Skeletal muscle satellite cell (primary cell): Measurements from ENCODE around the gene SETX.

Experiments
- H3K27me3 ChIP-seq: 2 replicates; pipeline ENCODE4 v1.7.0; 2013; ENCODE audit warnings: low read length; ENCODE audit not compliant: control insufficient read depth, insufficient read depth
- H3K36me3 ChIP-seq: 2 replicates; pipeline ENCODE4 v1.7.0; 2013; ENCODE audit warnings: mild to moderate bottlenecking, control low read depth, low read length; ENCODE audit not compliant: insufficient read depth
- H3K4me1 ChIP-seq: 2 replicates; pipeline ENCODE4 v1.7.0; 2013; ENCODE audit warnings: low read length; ENCODE audit not compliant: control insufficient read depth, insufficient read depth
- H3K4me2 ChIP-seq: 2 replicates; pipeline ENCODE4 v1.7.0; 2013; ENCODE audit warnings: mild to moderate bottlenecking, low read length
- H3K4me3 ChIP-seq: 2 replicates; pipeline ENCODE4 v1.7.0; 2013; ENCODE audit warnings: low read length
- H3K9ac ChIP-seq: 2 replicates; pipeline ENCODE4 v1.7.0; 2013; ENCODE audit warnings: mild to moderate bottlenecking, low read depth, low read length, moderate library complexity
- H3K9me3 ChIP-seq: replicated peaks from 2 replicates; pipeline ENCODE4 v1.7.0; 2013; ENCODE audit warnings: mild to moderate bottlenecking, control low read depth, low read length

SETX gene

DNA sequence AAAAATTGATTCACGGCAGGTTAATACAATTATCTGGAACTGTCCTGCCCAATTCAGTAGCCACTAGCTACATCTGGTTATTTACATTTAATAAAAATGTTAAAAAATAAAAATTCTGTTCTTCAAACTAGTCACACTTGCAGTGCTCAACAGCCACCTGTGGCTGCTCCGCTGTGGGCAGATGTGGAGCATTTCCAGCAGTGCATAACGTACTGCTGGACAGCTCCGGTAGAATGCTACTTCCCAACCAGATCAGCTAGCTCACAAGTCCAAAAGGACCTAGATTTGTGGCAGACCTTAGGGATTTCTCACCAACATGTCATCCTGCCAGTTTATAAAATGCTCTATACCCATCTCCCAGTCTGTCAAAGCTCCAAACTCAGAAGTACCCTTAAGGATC lies 42.8 kb downstream of the SETX start:
- Histone ChIP-seq H3K27me3 (no peaks in the 10 kb centered on the region), H3K36me3 (peaks cover 62% of the 10 kb centered on the region), H3K9me3 (no peaks in the 10 kb centered on the region), H3K4me2 (no peak overlapping the region), H3K4me3 (no peak overlapping the region), H3K4me1 (no peaks in the 10 kb centered on the region), H3K9ac (no peak overlapping the region)

GRCh38 chr9:132309056-132309455 lies 45.7 kb downstream of the SETX start:
- Histone ChIP-seq H3K9me3 (no peaks in the 10 kb centered on the region), H3K4me2 (no peak overlapping the region), H3K9ac (no peak overlapping the region), H3K27me3 (no peaks in the 10 kb centered on the region), H3K4me3 (no peak overlapping the region), H3K4me1 (no peaks in the 10 kb centered on the region), H3K36me3 (peaks cover 67% of the 10 kb centered on the region)

- Histone ChIP-seq H3K27me3 (no peaks in the 10 kb centered on the region), H3K4me3 (no peak overlapping the region), H3K9me3 (no peaks in the 10 kb centered on the region), H3K36me3 (peaks cover 72% of the 10 kb centered on the region), H3K9ac (no peak overlapping the region), H3K4me2 (no peak overlapping the region), H3K4me1 (no peaks in the 10 kb centered on the region)
These were observed 53.3 kb downstream of the SETX start for GRCh38 chr9:132301521-132301920.

DNA sequence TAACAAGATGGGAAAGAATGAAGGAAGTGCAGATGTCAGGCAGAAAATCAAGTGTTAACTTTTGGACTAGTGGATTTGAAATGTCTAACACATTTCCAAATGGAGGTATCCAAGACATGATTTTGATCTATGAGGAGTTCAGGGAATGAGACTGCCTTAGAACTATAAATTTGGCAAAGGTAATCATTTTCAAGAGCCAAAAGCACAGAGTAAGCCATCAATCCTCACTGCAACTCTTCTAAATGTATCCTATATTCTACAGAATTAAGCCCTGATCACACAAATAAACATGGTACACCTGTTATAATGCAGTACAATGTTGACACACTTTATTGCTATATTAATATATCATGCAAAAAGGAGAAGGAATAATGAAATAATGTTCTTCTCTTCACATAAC lies 55.6 kb downstream of the SETX start:
- Histone ChIP-seq H3K4me1 (no peaks in the 10 kb centered on the region), H3K4me3 (no peak overlapping the region), H3K4me2 (no peak overlapping the region), H3K36me3 (peaks cover 79% of the 10 kb centered on the region), H3K9ac (no peak overlapping the region), H3K27me3 (no peaks in the 10 kb centered on the region), H3K9me3 (no peaks in the 10 kb centered on the region)

- H3K9ac ChIP-seq: no peak overlapping the region
- no peaks in the 10 kb centered on the region for H3K9me3 ChIP-seq
- H3K4me3 ChIP-seq: no peak overlapping the region
- no peaks in the 10 kb centered on the region for H3K4me1 ChIP-seq
- H3K4me2 ChIP-seq: no peak overlapping the region
- peaks cover 73% of the 10 kb centered on the region for H3K36me3 ChIP-seq
- no peaks in the 10 kb centered on the region for H3K27me3 ChIP-seq
These were observed 59.6 kb downstream of the SETX start for GRCh38 chr9:132295181-132295580.

DNA sequence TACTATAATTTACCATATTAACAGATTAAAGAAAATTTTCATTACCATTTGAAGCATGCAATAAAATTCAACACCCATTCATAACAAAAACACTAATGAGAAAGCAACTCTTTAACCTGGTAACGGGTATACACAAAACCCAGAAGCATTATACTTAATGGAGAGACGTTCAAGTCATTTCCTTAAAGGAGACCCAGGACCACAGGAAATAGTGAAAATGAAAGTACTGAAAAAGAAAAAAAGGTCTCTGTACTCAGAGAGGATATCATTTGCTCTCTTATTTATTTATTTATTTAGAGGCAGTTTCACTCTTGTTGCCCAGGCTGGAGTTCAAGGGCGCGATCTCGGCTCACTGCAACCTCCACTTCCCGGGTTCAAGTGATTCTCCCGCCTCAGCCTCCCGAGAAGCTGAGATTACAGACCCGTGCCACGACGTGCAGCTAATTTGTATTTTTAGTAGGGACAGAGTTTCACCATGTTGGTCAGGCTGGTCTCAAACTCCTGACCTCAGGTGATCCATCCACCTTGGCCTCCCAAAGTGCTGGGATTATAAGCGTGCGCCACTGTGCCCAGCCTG lies 61.6 kb downstream of the SETX start:
- H3K9ac ChIP-seq: no peak overlapping the region
- H3K36me3 ChIP-seq: peaks cover 54% of the 10 kb centered on the region
- H3K9me3 ChIP-seq: no peaks in the 10 kb centered on the region
- no peaks in the 10 kb centered on the region for H3K27me3 ChIP-seq
- H3K4me3 ChIP-seq: no peak overlapping the region
- no peak overlapping the region for H3K4me2 ChIP-seq
- peaks cover 10% of the 10 kb centered on the region for H3K4me1 ChIP-seq

DNA sequence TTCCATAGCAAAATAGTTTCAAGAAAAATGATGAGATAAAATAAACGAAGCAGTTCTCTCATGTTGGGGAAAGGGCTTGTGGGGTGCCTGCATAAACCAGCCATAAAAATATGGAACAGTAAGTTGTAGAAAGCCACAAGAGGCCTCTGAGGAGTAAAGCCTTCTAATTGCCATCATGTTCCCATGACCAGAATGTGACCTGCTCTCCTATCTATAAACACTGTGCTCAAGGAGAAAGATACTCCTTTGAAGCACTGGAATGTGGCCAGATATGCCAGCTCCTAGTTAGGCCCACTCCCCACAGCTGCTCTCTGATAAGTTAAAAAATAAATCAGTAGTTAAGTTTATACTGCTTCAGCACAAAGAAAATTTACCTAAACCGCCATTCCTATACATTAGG lies 65.8 kb downstream of the SETX start:
- peaks cover 37% of the 10 kb centered on the region for H3K36me3 ChIP-seq
- H3K27me3 ChIP-seq: no peaks in the 10 kb centered on the region
- no peak overlapping the region for H3K4me2 ChIP-seq
- H3K4me1 ChIP-seq: peaks cover 16% of the 10 kb centered on the region
- H3K9ac ChIP-seq: no peak overlapping the region
- no peaks in the 10 kb centered on the region for H3K9me3 ChIP-seq
- H3K4me3 ChIP-seq: no peak overlapping the region

DNA sequence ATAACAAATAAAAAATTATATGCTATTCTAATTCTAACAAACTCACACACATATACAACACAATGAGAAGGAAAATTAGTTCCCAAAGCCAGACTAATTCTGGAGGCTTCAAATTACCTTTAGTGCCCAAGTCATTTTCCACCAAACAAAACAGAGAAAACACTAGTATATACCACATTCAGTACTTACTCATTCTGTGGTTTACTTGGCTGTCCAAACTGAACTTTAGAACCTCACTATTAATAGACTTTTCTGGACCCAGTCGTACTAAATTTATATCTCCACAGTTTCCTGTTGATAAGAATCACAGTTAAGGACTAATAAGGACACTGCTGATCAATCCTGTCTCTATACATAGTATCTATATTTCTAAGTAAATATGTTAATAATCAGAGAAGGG lies 66.4 kb downstream of the SETX start:
- no peaks in the 10 kb centered on the region for H3K9me3 ChIP-seq
- peaks cover 41% of the 10 kb centered on the region for H3K36me3 ChIP-seq
- no peaks in the 10 kb centered on the region for H3K27me3 ChIP-seq
- peak overlapping the region; percentile 26 for H3K4me2 ChIP-seq
- H3K4me1 ChIP-seq: peaks cover 16% of the 10 kb centered on the region
- no peak overlapping the region for H3K9ac ChIP-seq
- no peak overlapping the region for H3K4me3 ChIP-seq

DNA sequence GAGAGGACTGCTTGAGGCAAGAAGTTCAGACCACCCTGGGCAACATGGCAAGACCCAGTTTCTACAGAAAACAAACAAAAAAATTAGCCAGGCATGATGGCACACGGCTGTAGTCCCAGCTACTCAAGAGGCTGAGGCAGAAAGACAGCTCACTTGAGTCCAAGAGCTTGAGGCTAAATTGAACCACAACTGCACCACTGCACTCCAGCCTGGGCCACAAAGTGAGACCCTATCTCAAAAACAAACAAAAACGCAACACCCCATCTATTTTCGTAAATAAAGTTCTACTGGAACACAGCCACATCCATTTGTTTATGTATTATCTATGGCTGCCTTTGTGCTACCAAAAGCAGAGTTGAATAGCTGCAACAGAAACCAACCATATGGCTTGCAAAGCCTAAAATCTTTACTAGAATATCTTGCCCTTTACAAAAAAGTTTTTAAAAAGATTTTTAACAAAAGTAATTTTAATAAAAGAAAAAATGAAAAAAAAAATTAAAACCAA lies 67.5 kb downstream of the SETX start:
- H3K4me3 ChIP-seq: no peak overlapping the region
- no peak overlapping the region for H3K4me2 ChIP-seq
- no peak overlapping the region for H3K9ac ChIP-seq
- H3K9me3 ChIP-seq: no peaks in the 10 kb centered on the region
- peaks cover 47% of the 10 kb centered on the region for H3K36me3 ChIP-seq
- no peaks in the 10 kb centered on the region for H3K27me3 ChIP-seq
- H3K4me1 ChIP-seq: peaks cover 16% of the 10 kb centered on the region

- Histone ChIP-seq H3K9me3 (no peaks in the 10 kb centered on the region), H3K4me2 (no peak overlapping the region), H3K4me3 (no peak overlapping the region), H3K9ac (no peak overlapping the region), H3K27me3 (no peaks in the 10 kb centered on the region), H3K4me1 (peaks cover 12% of the 10 kb centered on the region), H3K36me3 (peaks cover 70% of the 10 kb centered on the region)
These were observed 70.9 kb downstream of the SETX start for GRCh38 chr9:132283863-132284262.

DNA sequence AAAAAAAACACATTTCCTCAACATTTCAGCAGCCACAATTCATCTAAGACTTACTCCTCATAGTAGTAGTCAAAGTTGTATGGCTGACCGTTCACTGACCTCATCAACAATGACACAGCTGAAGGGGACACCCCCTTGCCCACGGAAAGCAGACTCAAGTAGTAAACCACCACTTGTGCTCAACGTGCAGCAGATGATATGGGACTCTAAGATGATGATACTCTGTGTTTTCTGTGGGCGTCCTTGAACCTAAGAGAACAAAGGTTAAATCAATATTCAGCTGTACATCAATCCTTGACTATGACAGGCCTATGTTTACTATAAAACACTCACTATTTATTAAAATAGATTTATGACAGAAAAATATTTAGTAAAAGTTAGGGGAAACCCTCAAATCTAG lies 71.6 kb downstream of the SETX start:
- Histone ChIP-seq H3K36me3 (peaks cover 75% of the 10 kb centered on the region), H3K4me3 (no peak overlapping the region), H3K4me1 (peaks cover 5% of the 10 kb centered on the region), H3K9me3 (no peaks in the 10 kb centered on the region), H3K4me2 (no peak overlapping the region), H3K9ac (no peak overlapping the region), H3K27me3 (no peaks in the 10 kb centered on the region)

DNA sequence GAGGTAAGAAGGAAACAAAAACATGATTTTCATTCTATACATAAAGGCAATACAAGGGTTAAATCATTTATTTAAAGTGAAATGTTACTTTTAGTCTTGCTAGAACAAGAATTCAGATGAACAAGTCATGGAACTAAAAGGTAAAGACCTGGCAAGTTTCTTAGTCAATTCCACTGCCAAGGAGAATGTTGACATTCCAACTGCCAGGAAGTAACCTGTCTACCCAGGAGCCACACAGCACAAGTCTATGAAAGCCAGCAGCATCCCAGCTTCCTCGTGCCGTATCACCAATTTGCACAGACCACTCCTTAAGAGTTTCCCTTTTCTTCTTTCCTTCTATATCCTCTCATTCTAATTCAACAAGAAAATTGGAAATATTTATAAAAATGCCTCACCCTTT lies 79.9 kb downstream of the SETX start:
- no peaks in the 10 kb centered on the region for H3K27me3 ChIP-seq
- no peak overlapping the region for H3K9ac ChIP-seq
- H3K9me3 ChIP-seq: no peaks in the 10 kb centered on the region
- H3K4me1 ChIP-seq: no peaks in the 10 kb centered on the region
- peaks cover 81% of the 10 kb centered on the region for H3K36me3 ChIP-seq
- no peak overlapping the region for H3K4me3 ChIP-seq
- no peak overlapping the region for H3K4me2 ChIP-seq
